ENCODE results near the gene SMAD6.

DNA sequence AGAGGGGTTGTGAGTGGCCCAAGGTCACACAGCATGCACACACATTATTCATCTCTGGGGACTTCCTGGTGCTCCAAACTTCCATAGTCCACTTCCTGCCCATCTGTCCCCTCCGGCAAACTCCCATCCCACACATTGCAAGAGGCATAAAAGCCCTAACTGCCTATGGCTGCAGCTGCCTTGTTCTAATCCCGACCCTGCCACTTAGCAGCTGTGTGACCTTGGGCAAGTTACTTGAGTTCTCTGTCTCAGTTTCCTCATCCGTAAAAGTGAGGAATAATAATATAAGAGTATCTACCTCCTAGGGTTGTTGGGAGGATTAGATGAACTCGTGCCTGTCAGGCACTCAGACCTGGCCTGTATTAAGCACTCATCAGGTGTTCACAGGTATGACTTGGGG is 84.2 kb downstream of the SMAD6 start:
- no peak for TF ChIP-seq POLR2A (IDR thresholded peaks at IDR 0.05)
- TF ChIP-seq, protein P1, sequence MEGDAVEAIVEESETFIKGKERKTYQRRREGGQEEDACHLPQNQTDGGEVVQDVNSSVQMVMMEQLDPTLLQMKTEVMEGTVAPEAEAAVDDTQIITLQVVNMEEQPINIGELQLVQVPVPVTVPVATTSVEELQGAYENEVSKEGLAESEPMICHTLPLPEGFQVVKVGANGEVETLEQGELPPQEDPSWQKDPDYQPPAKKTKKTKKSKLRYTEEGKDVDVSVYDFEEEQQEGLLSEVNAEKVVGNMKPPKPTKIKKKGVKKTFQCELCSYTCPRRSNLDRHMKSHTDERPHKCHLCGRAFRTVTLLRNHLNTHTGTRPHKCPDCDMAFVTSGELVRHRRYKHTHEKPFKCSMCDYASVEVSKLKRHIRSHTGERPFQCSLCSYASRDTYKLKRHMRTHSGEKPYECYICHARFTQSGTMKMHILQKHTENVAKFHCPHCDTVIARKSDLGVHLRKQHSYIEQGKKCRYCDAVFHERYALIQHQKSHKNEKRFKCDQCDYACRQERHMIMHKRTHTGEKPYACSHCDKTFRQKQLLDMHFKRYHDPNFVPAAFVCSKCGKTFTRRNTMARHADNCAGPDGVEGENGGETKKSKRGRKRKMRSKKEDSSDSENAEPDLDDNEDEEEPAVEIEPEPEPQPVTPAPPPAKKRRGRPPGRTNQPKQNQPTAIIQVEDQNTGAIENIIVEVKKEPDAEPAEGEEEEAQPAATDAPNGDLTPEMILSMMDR (IDR thresholded peaks at IDR 0.05) = no peak

Measured in body of pancreas (tissue), 4 donors.